Stimulated activated naive CD4-positive, alpha-beta T cell (primary cell): ENCODE data around the gene PRKCZ.

Experiments
- DNase-seq, 6 experiments: peaks; one replicate each; lab custom pipeline; 2025; lab: John Stamatoyannopoulos, UW

The PRKCZ gene

GRCh38 chr1:2194898-2195673, 144.9 kb downstream of the PRKCZ start:
- DNase-seq = peak; percentile 81 to 99 (median 92)

GRCh38 chr1:2195785-2196184, 145.6 kb downstream of the PRKCZ start:
- DNase-seq = no peak

GRCh38 chr1:2196901-2197638, 146.9 kb downstream of the PRKCZ start:
- DNase-seq = no peak

- DNase-seq = no peak
Measured at GRCh38 chr1:2197707-2198165, 147.5 kb downstream of the PRKCZ start.

- no peak for DNase-seq
Measured at GRCh38 chr1:2198571-2198970, 148.4 kb downstream of the PRKCZ start.

- DNase-seq = peak; percentile 55 to 81 (median 75)
Measured at GRCh38 chr1:2199042-2199810, 149.0 kb downstream of the PRKCZ start.

- DNase-seq = no peak
Measured at GRCh38 chr1:2200308-2200943, 150.2 kb downstream of the PRKCZ start.

GRCh38 chr1:2201062-2201461, 150.9 kb downstream of the PRKCZ start:
- no peak for DNase-seq

GRCh38 chr1:2202008-2202575, 151.9 kb downstream of the PRKCZ start:
- DNase-seq = no peak

GRCh38 chr1:2202843-2203601, 152.8 kb downstream of the PRKCZ start:
- no peak for DNase-seq

GRCh38 chr1:2203671-2204414, 153.6 kb downstream of the PRKCZ start:
- DNase-seq = no peak

GRCh38 chr1:2204415-2205190, 154.4 kb downstream of the PRKCZ start:
- peak in 2 of 6 experiments; percentile 95 to 98 for DNase-seq

GRCh38 chr1:2205191-2205952, 155.2 kb downstream of the PRKCZ start:
- DNase-seq = peak in 4 of 6 experiments; percentile 81 to 96 (median 96)

GRCh38 chr1:2206813-2207487, 156.7 kb downstream of the PRKCZ start:
- no peak for DNase-seq

GRCh38 chr1:2208309-2209239, 158.4 kb downstream of the PRKCZ start:
- no peak for DNase-seq

- DNase-seq = no peak
Measured at GRCh38 chr1:2209400-2210083, 159.3 kb downstream of the PRKCZ start.
